Sigmoid colon (tissue), 4 donors: ENCODE data around the gene OR10A3.

ENCODE experiments used
- CTCF ChIP-seq, 4 experiments: fragments of 450-650 bp in 3 of 4; fragments of 200-600 bp in 1 of 4; IDR thresholded peaks; one replicate each; pipeline ENCODE4 v1.5.1; 2016 to 2019; ENCODE audit warnings: antibody characterized with exemption in 4 of 4, mild to moderate bottlenecking in 3 of 4, moderate library complexity in 2 of 4
- POLR2A ChIP-seq, 2 donors: fragments of 450-650 bp; IDR thresholded peaks; one replicate each; pipeline ENCODE4 v1.6.1; 2016; ENCODE audit warnings: antibody characterized with exemption in 2 of 2, mild to moderate bottlenecking in 2 of 2, moderate library complexity in 2 of 2
- POLR2AphosphoS5 ChIP-seq, 4 donors: sonication (generic); formaldehyde crosslinking; IDR thresholded peaks; one replicate each; pipeline ENCODE4 v1.6.1; 2017; ENCODE audit warnings: antibody characterized with exemption in 4 of 4

GRCh38 chr11:7894251-7894650, 47.3 kb downstream of the OR10A3 start:
- TF ChIP-seq POLR2A (IDR thresholded peaks at IDR 0.05) = no peak
- TF ChIP-seq CTCF (IDR thresholded peaks at IDR 0.05) = no peak
- no peak for TF ChIP-seq POLR2AphosphoS5 (IDR thresholded peaks at IDR 0.05)
